Activated T-cell treated with anti-CD3 and anti-CD28 coated beads, Interleukin-2, amount 50 U/mL, for 24 hours (primary cell): Measurements from ENCODE around the gene KCTD19.

Source experiments
- DNase-seq: peaks from one replicate; pipeline ENCODE4 v3.0.0-alpha.2; 2020
- H3K27ac Mint-ChIP-seq: 2 replicates; pipeline ENCODE4 v1.8.0; 2020; ENCODE audit warnings: mild to moderate bottlenecking, mixed read lengths
- H3K27me3 Mint-ChIP-seq: 2 replicates; pipeline ENCODE4 v1.8.0; 2020; ENCODE audit warnings: mixed read lengths
- H3K36me3 Mint-ChIP-seq: 2 replicates; pipeline ENCODE4 v1.8.0; 2020; ENCODE audit warnings: low read depth, mixed read lengths
- H3K4me1 Mint-ChIP-seq: 2 replicates; pipeline ENCODE4 v1.8.0; 2020; ENCODE audit warnings: low read depth, mixed read lengths
- H3K4me3 Mint-ChIP-seq: 2 replicates; pipeline ENCODE4 v1.8.0; 2020; ENCODE audit warnings: mild to moderate bottlenecking, moderate library complexity, mixed read lengths
- H3K9me3 Mint-ChIP-seq: 2 replicates; pipeline ENCODE4 v1.8.0; 2020; ENCODE audit warnings: mixed read lengths

KCTD19 gene

GRCh38 chr16:67342616-67343015 lies 16.1 kb upstream of the KCTD19 start:
- Mint-ChIP-seq H3K9me3 (no peaks in the 10 kb centered on the region), H3K4me1 (no peaks in the 10 kb centered on the region), H3K27ac (no peak overlapping the region), H3K4me3 (no peak overlapping the region), H3K36me3 (no peaks in the 10 kb centered on the region), H3K27me3 (peaks cover 12% of the 10 kb centered on the region)
- no peak for DNase-seq

GRCh38 chr16:67341250-67341649 lies 14.7 kb upstream of the KCTD19 start:
- no peak overlapping the region for H3K4me3 Mint-ChIP-seq
- DNase-seq = no peak
- H3K27ac Mint-ChIP-seq = no peak overlapping the region
- no peaks in the 10 kb centered on the region for H3K9me3 Mint-ChIP-seq
- peaks cover 14% of the 10 kb centered on the region for H3K27me3 Mint-ChIP-seq
- no peaks in the 10 kb centered on the region for H3K4me1 Mint-ChIP-seq
- no peaks in the 10 kb centered on the region for H3K36me3 Mint-ChIP-seq

DNA sequence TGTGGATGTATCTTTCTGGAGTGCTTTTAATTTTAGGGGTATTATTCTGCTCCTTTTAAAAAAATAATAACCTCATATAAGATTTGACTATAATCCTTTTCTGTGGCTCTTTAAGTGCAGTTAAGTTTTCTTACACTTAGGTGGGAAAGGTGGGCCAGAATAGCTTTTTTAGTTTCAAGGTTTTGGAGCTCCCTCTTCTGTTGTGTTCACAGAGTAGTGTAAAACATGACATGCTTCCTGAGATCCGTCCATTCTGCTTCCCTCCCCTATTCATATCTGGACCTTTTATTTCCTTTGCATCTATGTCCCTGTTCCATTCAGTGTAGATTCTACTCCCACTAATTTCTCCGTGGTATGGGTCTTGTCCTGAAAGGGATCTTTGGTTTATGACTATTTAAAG lies 12.9 kb upstream of the KCTD19 start:
- Mint-ChIP-seq H3K4me3 (no peak overlapping the region), H3K9me3 (peaks cover 9% of the 10 kb centered on the region), H3K4me1 (no peaks in the 10 kb centered on the region), H3K36me3 (no peaks in the 10 kb centered on the region), H3K27me3 (peaks cover 14% of the 10 kb centered on the region), H3K27ac (no peak overlapping the region)
- DNase-seq = no peak

GRCh38 chr16:67336648-67337047 lies 10.1 kb upstream of the KCTD19 start:
- peaks cover 9% of the 10 kb centered on the region for H3K9me3 Mint-ChIP-seq
- H3K4me1 Mint-ChIP-seq = no peaks in the 10 kb centered on the region
- H3K36me3 Mint-ChIP-seq = no peaks in the 10 kb centered on the region
- no peak for DNase-seq
- no peak overlapping the region for H3K4me3 Mint-ChIP-seq
- H3K27ac Mint-ChIP-seq = no peak overlapping the region
- peaks cover 16% of the 10 kb centered on the region for H3K27me3 Mint-ChIP-seq

DNA sequence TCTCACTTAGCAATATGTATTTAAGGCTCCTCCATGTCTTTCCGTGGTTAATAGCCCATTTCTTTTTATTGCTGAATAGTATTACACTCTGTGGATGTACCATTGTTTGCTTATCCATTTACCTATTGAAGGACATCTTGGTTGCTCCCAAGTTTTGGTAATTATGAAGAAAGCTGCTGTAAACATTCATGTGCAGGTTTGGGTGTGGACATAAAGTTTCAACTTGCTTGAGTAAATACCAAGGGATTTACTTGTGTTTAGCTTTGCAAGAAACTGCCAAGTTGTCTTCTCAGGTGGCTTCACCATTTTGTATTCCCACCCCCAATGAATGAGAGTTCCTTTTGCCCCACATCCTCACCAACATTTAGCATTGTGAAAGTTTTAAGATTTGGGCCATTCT lies 9.6 kb upstream of the KCTD19 start:
- Mint-ChIP-seq H3K36me3 (no peaks in the 10 kb centered on the region), H3K9me3 (peaks cover 9% of the 10 kb centered on the region), H3K27ac (no peak overlapping the region), H3K27me3 (peaks cover 13% of the 10 kb centered on the region), H3K4me3 (no peak overlapping the region), H3K4me1 (no peaks in the 10 kb centered on the region)
- no peak for DNase-seq

DNA sequence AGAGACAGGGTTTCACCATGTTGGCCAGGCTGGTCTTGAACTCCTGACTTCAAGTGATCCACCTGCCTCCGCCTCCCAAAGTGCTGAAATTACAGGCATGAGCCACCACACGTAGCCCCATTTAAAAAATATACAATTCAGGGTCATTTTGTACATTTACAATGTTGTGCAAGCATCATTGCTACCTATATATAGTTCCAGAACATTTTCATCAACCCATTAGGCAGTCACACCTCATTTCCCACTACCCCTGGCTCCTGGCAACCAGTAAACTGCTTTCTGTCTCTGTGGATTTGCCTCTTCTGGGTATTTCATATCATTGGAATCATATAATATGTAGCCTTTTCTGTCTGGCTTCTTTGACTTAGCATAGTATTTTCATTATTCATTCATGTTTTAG lies 6.8 kb upstream of the KCTD19 start:
- Mint-ChIP-seq H3K9me3 (peaks cover 9% of the 10 kb centered on the region), H3K27me3 (peaks cover 6% of the 10 kb centered on the region), H3K36me3 (no peaks in the 10 kb centered on the region)

GRCh38 chr16:67329901-67330300 lies 3.4 kb upstream of the KCTD19 start:
- Mint-ChIP-seq H3K4me1 (peaks cover 8% of the 10 kb centered on the region), H3K27ac (no peak overlapping the region), H3K27me3 (peaks cover 18% of the 10 kb centered on the region), H3K36me3 (no peaks in the 10 kb centered on the region), H3K9me3 (peaks cover 4% of the 10 kb centered on the region), H3K4me3 (no peak overlapping the region)
- DNase-seq = no peak

More for the DNA sequence above, 6.8 kb upstream of the KCTD19 start:
- Mint-ChIP-seq H3K4me1 (no peaks in the 10 kb centered on the region), H3K4me3 (no peak overlapping the region), H3K27ac (no peak overlapping the region)
- DNase-seq = no peak

DNA sequence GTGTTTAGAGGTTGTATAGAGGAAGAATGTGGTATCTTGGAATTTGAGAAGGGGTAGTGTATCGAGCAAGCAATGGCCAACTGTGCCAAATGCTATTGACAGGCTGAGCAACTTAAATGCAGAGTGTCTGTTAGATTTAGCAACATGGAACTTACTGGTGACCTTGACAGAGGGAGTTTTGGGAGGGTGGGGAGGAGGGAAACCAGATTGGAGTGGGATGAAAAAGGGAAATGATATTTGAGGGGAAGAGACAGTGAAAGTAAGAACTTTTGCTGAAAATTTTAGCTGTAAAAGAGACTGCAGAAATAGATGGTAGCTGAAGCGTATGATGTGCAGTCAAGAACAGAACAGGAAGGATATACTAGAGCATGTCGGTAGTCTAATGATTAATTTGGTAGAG lies 1.2 kb upstream of the KCTD19 start:
- Mint-ChIP-seq H3K9me3 (no peaks in the 10 kb centered on the region), H3K27me3 (peaks cover 33% of the 10 kb centered on the region), H3K4me3 (no peak overlapping the region), H3K27ac (no peak overlapping the region), H3K36me3 (no peaks in the 10 kb centered on the region), H3K4me1 (peaks cover 10% of the 10 kb centered on the region)
- no peak for DNase-seq

DNA sequence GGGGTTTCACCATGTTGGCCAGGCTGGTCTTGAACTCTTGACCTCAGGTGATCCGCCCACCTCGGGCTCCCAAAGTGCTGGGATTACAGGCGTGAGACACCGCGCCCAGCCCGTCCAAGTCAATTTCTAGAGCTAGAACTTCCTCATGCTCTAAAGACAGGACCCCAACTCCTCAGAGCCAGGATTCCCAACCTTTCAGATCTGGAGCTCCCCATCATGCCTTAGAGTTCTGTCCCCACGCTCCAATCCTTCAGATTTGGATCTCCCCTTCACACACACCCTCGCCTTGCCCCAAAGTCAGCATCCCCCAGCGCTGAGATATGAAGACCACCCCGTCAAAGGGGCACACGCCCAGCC lies 448 bp downstream of the KCTD19 start:
- Mint-ChIP-seq H3K9me3 (no peaks in the 10 kb centered on the region), H3K4me1 (peaks cover 10% of the 10 kb centered on the region), H3K4me3 (peak overlapping the region; percentile 81), H3K27me3 (peaks cover 45% of the 10 kb centered on the region), H3K27ac (peak overlapping the region; percentile 48), H3K36me3 (no peaks in the 10 kb centered on the region)
- no peak for DNase-seq

- Mint-ChIP-seq H3K4me1 (peaks cover 13% of the 10 kb centered on the region), H3K9me3 (no peaks in the 10 kb centered on the region), H3K36me3 (no peaks in the 10 kb centered on the region), H3K27me3 (peaks cover 48% of the 10 kb centered on the region), H3K27ac (no peak overlapping the region), H3K4me3 (no peak overlapping the region)
- DNase-seq = no peak
Observed at GRCh38 chr16:67317853-67318252, 8.7 kb downstream of the KCTD19 start.

GRCh38 chr16:67312719-67313118 lies 13.8 kb downstream of the KCTD19 start:
- H3K9me3 Mint-ChIP-seq = no peaks in the 10 kb centered on the region
- H3K4me3 Mint-ChIP-seq = peak overlapping the region; percentile 15
- peak overlapping the region; percentile 96 for H3K27ac Mint-ChIP-seq
- H3K27me3 Mint-ChIP-seq = peaks cover 8% of the 10 kb centered on the region
- no peaks in the 10 kb centered on the region for H3K36me3 Mint-ChIP-seq
- DNase-seq = no peak
- H3K4me1 Mint-ChIP-seq = peaks cover 48% of the 10 kb centered on the region

DNA sequence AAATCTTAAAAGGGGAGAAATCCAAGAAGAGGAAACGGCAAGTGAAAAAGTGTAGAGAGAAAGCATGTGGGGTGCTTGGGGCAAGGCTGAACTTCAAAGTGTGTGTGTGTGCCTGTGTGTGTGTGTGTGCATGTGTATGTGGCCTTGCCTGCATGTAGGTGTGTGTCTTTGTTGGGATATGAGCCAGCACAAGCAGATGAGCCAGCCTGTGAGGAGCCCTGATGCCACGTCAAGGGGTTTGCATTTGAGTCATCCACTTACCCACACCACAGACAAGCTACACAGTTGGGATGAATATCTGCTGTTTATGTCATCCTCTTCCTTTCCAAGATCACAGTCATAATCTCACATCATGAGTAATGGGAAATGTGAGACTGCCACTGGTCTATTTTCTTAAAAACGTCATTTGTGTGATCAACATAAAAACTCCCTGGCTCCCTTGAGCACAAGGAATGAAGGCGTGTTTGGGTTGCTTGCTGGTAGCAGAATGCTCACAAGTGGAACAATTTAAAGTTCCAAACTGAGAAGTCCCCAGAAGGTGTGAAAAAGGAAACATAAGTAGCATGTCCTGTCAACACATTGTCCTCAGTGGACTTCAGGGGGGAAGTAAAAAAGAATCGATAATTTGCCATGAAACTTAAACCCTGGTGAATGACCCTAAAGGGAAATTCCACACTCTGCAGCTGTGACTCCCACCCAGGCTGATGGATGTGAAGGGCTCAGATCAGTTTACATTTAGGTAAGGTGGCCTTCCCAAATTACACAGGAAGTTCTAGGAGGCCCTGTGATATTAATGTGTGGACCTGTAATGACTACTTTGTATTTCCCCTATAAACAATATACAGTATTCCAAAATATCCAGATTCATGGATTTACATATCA lies 14.7 kb downstream of the KCTD19 start:
- Mint-ChIP-seq H3K27me3 (peaks cover 5% of the 10 kb centered on the region), H3K36me3 (no peaks in the 10 kb centered on the region), H3K4me3 (peak overlapping the region; percentile 43), H3K9me3 (no peaks in the 10 kb centered on the region), H3K27ac (peak overlapping the region; percentile 96), H3K4me1 (peaks cover 48% of the 10 kb centered on the region)
- DNase-seq = peak; percentile 81

- peaks cover 48% of the 10 kb centered on the region for H3K4me1 Mint-ChIP-seq
- DNase-seq = no peak
- peak overlapping the region; percentile 96 for H3K27ac Mint-ChIP-seq
- H3K27me3 Mint-ChIP-seq = peaks cover 2% of the 10 kb centered on the region
- no peaks in the 10 kb centered on the region for H3K9me3 Mint-ChIP-seq
- H3K36me3 Mint-ChIP-seq = no peaks in the 10 kb centered on the region
- H3K4me3 Mint-ChIP-seq = no peak overlapping the region
Observed at GRCh38 chr16:67310561-67310960, 16.0 kb downstream of the KCTD19 start.

- H3K27ac Mint-ChIP-seq = no peak overlapping the region
- DNase-seq = no peak
- H3K4me1 Mint-ChIP-seq = peaks cover 19% of the 10 kb centered on the region
- H3K27me3 Mint-ChIP-seq = peaks cover 5% of the 10 kb centered on the region
- no peaks in the 10 kb centered on the region for H3K36me3 Mint-ChIP-seq
- no peaks in the 10 kb centered on the region for H3K9me3 Mint-ChIP-seq
- H3K4me3 Mint-ChIP-seq = no peak overlapping the region
Observed at GRCh38 chr16:67305216-67306071, 21.1 kb downstream of the KCTD19 start.

DNA sequence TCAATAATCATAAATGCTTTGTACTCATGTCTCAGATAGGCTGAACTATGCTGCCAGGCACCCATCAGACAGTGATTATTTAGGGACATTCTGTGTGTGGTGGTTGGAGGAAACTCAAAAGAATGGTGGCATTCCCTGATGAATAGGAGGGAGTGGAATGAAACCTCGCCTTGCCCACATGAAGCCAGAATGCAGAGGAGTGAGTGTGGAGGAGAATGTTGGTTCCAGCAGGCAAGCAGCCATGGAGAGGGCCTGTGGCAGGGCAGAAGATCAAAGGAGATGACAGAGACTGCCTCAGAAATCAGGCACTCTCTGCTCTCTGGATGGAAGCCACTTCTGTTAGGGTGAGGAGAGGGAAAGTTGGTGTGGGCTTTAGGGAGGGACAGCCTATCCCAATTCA lies 22.5 kb downstream of the KCTD19 start:
- H3K36me3 Mint-ChIP-seq = no peaks in the 10 kb centered on the region
- peaks cover 5% of the 10 kb centered on the region for H3K27me3 Mint-ChIP-seq
- no peak for DNase-seq
- H3K4me3 Mint-ChIP-seq = no peak overlapping the region
- H3K9me3 Mint-ChIP-seq = no peaks in the 10 kb centered on the region
- H3K27ac Mint-ChIP-seq = no peak overlapping the region
- peaks cover 5% of the 10 kb centered on the region for H3K4me1 Mint-ChIP-seq
